GM21576 (cell line): ENCODE measurements around the gene EIF2D.
"Not testable (repeated sequence)": the region's sequence is repeated elsewhere in the genome, so short reads cannot be mapped to it uniquely, and the experiment has no call there.

Experiments used
- ATAC-seq: cut with Tn5 transposase; IDR thresholded peaks from one replicate; pipeline ENCODE4 v1.9.1; 2021; ENCODE audit warnings: mild to moderate bottlenecking, moderate library complexity; ENCODE audit not compliant: unreplicated experiment

The EIF2D gene

GRCh38 chr1:206588492-206588891 is 23.8 kb downstream of the EIF2D start:
- no peak for ATAC-seq

- no peak for ATAC-seq
Measured at GRCh38 chr1:206587904-206588303, 24.4 kb downstream of the EIF2D start.

GRCh38 chr1:206586501-206587445 is 25.5 kb downstream of the EIF2D start:
- no peak for ATAC-seq

GRCh38 chr1:206584683-206585082 is 27.6 kb downstream of the EIF2D start:
- ATAC-seq: no peak

- no peak for ATAC-seq
Measured at GRCh38 chr1:206583707-206584648, 28.3 kb downstream of the EIF2D start.

- no peak for ATAC-seq
Measured at GRCh38 chr1:206582971-206583706, 29.1 kb downstream of the EIF2D start.

GRCh38 chr1:206582537-206582936 is 29.7 kb downstream of the EIF2D start:
- no peak for ATAC-seq

GRCh38 chr1:206581571-206581981 is 30.7 kb downstream of the EIF2D start:
- ATAC-seq: no peak

- ATAC-seq: not testable (repeated sequence)
Measured at GRCh38 chr1:206581114-206581497, 31.2 kb downstream of the EIF2D start.

GRCh38 chr1:206580438-206581113 is 31.7 kb downstream of the EIF2D start:
- ATAC-seq: no peak

GRCh38 chr1:206579747-206580437 is 32.4 kb downstream of the EIF2D start:
- ATAC-seq: peak; percentile 73

- ATAC-seq: no peak
Measured at GRCh38 chr1:206578978-206579374, 33.3 kb downstream of the EIF2D start.

GRCh38 chr1:206578068-206578977 is 33.9 kb downstream of the EIF2D start:
- ATAC-seq: no peak

GRCh38 chr1:206577626-206578025 is 34.6 kb downstream of the EIF2D start:
- ATAC-seq: no peak

- ATAC-seq: no peak
Measured at GRCh38 chr1:206575894-206576737, 36.1 kb downstream of the EIF2D start.

- no peak for ATAC-seq
Measured at GRCh38 chr1:206575165-206575893, 36.9 kb downstream of the EIF2D start.

GRCh38 chr1:206573762-206574161 is 38.5 kb downstream of the EIF2D start:
- no peak for ATAC-seq
